Activated B cell treated with CpG ODN at 0.5 μM for 24 hours (primary cell): Measurements from ENCODE around the gene HDDC3. TPM values are rescaled to one million over a fixed set of nuclear protein-coding genes. Genes with fewer than 3 reads are reported as not detected.

Experiments used
- ATAC-seq: fragments of 200-7000 bp; cut with Tn5 transposase; one replicate; pipeline ENCODE4 v1.10.0; 2021; ENCODE audit warnings: low read depth, mild to moderate bottlenecking, moderate library complexity
- CTCF ChIA-PET: fragments of 350-600 bp; sonication (Branson Sonifier 250); formaldehyde crosslinking; loops from one replicate; lab custom pipeline; 2021; ENCODE audit warnings: antibody characterized with exemption; lab: Charles Lee
- POLR2A ChIA-PET: fragments of 350-600 bp; sonication (Branson Sonifier 250); formaldehyde crosslinking; loops from one replicate; lab custom pipeline; 2021; ENCODE audit warnings: antibody characterized with exemption; lab: Charles Lee
- DNase-seq: peaks from one replicate; pipeline ENCODE4 v3.0.0; 2022
- H3K27ac Mint-ChIP-seq: one replicate; pipeline ENCODE4 v1.8.0; 2020; ENCODE audit warnings: mixed read lengths
- H3K27me3 Mint-ChIP-seq: one replicate; pipeline ENCODE4 v1.8.0; 2021; ENCODE audit warnings: mixed read lengths
- H3K36me3 Mint-ChIP-seq: one replicate; pipeline ENCODE4 v1.8.0; 2021; ENCODE audit warnings: low read depth, mixed read lengths
- H3K4me1 Mint-ChIP-seq: one replicate; pipeline ENCODE4 v1.8.0; 2021; ENCODE audit warnings: mixed read lengths
- H3K4me3 Mint-ChIP-seq: one replicate; pipeline ENCODE4 v1.8.0; 2020; ENCODE audit warnings: mild to moderate bottlenecking, mixed read lengths
- H3K9me3 Mint-ChIP-seq: one replicate; pipeline ENCODE4 v1.8.0; 2020; ENCODE audit warnings: mixed read lengths
- intact Hi-C: fragments of 100-400 bp; cut with micrococcal nuclease; formaldehyde crosslinking; loops from one replicate; pipeline ENCODE4 v1.15.1; 2024
- total RNA-seq: library from RNA; stranded (reverse); gene quantifications from 2 replicates; pipeline ENCODE4 v1.2.3, GENCODE V29; 2022
- TF ChIP-seq, protein P1 (sequence below): fragments of 200-600 bp; IDR thresholded peaks from one replicate; pipeline ENCODE4 v1.8.0; 2022; ENCODE audit warnings: antibody characterized with exemption, mild to moderate bottlenecking

HDDC3 gene
- total RNA-seq, 1 donor from 2014 or later = 19.0 TPM

DNA sequence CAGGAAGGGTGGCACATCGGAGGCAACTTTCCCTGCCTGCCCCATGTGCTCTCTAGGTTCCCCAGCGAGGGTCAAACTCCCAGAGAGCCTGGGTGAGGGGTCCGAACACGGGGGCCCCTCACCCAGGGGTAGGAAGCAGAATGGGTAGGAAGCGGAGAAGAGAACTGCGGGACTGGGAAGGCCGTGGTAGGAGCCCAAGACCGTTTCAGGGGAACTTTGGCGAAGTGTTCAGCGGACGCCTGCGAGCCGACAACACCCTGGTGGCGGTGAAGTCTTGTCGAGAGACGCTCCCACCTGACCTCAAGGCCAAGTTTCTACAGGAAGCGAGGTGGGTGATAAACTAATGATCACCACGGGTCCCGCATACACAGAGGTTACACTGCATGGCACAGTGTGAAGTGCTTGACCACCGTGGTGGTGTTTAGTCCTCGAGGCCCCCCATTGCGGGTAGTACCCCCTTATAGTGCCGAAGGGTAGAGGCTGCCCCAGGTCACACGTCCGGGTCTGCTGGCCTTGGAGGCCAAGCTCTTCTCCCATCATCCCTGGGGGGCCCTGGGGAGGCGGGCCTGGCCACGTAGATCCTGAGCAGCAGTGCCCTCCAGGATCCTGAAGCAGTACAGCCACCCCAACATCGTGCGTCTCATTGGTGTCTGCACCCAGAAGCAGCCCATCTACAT, 39.7 kb downstream of the HDDC3 start:
- H3K9me3 Mint-ChIP-seq = no peaks in the 10 kb centered on the region
- peaks cover 23% of the 10 kb centered on the region for H3K4me1 Mint-ChIP-seq
- H3K27ac Mint-ChIP-seq = no peak overlapping the region
- H3K36me3 Mint-ChIP-seq = peaks cover 32% of the 10 kb centered on the region
- ChIA-PET CTCF (no interaction called here), POLR2A (no interaction called here)
- DNase-seq (no peak), ATAC-seq (no peak)
- TF ChIP-seq, protein P1, sequence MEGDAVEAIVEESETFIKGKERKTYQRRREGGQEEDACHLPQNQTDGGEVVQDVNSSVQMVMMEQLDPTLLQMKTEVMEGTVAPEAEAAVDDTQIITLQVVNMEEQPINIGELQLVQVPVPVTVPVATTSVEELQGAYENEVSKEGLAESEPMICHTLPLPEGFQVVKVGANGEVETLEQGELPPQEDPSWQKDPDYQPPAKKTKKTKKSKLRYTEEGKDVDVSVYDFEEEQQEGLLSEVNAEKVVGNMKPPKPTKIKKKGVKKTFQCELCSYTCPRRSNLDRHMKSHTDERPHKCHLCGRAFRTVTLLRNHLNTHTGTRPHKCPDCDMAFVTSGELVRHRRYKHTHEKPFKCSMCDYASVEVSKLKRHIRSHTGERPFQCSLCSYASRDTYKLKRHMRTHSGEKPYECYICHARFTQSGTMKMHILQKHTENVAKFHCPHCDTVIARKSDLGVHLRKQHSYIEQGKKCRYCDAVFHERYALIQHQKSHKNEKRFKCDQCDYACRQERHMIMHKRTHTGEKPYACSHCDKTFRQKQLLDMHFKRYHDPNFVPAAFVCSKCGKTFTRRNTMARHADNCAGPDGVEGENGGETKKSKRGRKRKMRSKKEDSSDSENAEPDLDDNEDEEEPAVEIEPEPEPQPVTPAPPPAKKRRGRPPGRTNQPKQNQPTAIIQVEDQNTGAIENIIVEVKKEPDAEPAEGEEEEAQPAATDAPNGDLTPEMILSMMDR = no peak
- H3K4me3 Mint-ChIP-seq = no peak overlapping the region
- no peaks in the 10 kb centered on the region for H3K27me3 Mint-ChIP-seq
- intact Hi-C loops = no loop called here

DNA sequence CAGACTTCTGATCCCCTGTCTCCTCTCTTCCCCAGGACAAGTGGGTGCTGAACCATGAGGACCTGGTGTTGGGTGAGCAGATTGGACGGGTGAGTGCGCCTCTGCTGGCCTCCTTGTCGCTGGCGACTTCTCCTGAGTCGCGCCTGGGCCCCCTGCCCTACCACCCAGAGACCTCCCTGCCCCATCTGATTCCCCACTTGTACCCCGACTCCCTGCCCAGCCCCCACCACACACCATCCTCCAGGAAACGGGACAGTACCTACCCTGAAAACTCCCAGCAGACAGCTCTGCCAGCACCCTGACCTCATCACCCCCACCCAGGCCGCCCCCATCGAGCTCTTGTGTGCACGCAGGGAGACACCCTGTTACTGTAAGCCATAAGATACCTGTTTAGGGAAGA, 40.3 kb downstream of the HDDC3 start:
- Mint-ChIP-seq H3K36me3 (peaks cover 35% of the 10 kb centered on the region), H3K27me3 (no peaks in the 10 kb centered on the region), H3K4me3 (no peak overlapping the region), H3K27ac (no peak overlapping the region), H3K4me1 (peaks cover 18% of the 10 kb centered on the region), H3K9me3 (no peaks in the 10 kb centered on the region)
- no peak for DNase-seq
- intact Hi-C loops = no loop called here
- no peak for ATAC-seq
- ChIA-PET CTCF (no interaction called here), POLR2A (no interaction called here)
- TF ChIP-seq, protein P1 = no peak

DNA sequence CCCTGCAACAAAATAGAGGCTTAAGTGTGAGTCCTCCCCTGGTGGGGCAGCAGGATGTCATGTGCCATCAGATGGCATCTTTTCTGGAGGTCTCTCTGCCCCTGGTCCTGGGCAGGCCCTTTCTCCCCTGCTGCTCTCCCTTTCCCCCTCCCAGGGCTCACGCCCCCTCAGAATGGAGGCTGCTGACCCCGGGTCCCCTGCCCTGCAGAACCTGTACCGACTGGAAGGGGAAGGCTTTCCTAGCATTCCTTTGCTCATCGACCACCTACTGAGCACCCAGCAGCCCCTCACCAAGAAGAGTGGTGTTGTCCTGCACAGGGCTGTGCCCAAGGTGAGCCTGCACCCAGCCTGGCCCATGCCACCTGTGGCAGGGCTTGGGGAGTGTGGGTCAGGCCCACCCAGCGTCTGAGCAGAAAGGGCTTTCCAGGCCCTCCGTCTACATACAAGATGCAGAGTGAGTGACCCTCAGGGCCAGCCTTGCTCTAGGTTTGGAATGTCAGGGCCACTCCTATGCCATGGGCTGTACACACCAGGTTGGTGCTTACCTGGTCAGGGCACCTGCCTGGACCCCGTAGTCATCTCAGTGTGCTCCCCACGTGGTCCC, 40.9 kb downstream of the HDDC3 start:
- TF ChIP-seq, protein P1 = no peak
- Mint-ChIP-seq H3K27ac (no peak overlapping the region), H3K9me3 (no peaks in the 10 kb centered on the region), H3K36me3 (peaks cover 35% of the 10 kb centered on the region), H3K4me3 (no peak overlapping the region), H3K4me1 (peaks cover 13% of the 10 kb centered on the region), H3K27me3 (no peaks in the 10 kb centered on the region)
- CTCF ChIA-PET = no interaction called here
- POLR2A ChIA-PET = no interaction called here
- no peak for DNase-seq
- ATAC-seq = no peak
- intact Hi-C loops = no loop called here

DNA sequence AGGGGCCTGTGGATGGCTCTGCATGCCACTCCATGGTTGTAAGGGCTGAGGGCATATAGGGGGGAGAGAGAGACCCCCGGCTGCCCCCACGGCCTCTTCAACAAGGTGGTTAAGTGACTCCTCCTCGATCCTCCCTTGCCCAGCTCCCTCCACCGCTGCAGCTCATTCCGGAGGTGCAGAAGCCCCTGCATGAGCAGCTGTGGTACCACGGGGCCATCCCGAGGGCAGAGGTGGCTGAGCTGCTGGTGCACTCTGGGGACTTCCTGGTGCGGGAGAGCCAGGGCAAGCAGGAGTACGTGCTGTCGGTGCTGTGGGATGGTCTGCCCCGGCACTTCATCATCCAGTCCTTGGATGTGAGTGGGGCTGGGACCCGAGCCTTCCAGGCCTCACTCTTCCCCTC, 41.5 kb downstream of the HDDC3 start:
- Mint-ChIP-seq H3K4me3 (no peak overlapping the region), H3K27me3 (no peaks in the 10 kb centered on the region), H3K4me1 (peaks cover 14% of the 10 kb centered on the region), H3K36me3 (peaks cover 35% of the 10 kb centered on the region), H3K9me3 (no peaks in the 10 kb centered on the region), H3K27ac (no peak overlapping the region)
- ATAC-seq (no peak), DNase-seq (no peak)
- intact Hi-C loops = no loop called here
- ChIA-PET POLR2A (no interaction called here), CTCF (no interaction called here)
- TF ChIP-seq, protein P1 = no peak

DNA sequence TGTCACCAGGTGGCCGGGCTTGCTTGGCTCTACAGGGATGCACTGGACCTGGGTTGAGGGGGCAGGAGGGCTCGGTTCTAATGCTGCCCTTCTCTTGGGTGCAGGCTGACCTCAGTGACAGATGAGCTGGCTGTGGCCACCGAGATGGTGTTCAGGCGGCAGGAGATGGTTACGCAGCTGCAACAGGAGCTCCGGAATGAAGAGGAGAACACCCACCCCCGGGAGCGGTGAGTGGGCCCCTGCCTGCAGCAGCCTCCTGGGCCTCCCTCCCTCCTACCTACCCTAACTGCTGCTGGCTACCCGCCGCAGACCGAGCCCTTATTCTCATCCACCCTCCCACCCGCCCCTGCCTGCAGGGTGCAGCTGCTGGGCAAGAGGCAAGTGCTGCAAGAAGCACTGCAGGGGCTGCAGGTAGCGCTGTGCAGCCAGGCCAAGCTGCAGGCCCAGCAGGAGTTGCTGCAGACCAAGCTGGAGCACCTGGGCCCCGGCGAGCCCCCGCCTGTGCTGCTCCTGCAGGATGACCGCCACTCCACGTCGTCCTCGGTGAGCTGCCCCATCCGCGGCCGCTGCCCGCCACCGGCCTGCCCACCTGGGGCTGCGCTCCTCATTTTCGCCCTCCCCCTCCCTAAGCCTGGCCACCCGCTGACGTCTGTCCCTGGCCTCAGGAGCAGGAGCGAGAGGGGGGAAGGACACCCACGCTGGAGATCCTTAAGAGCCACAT, 42.5 kb downstream of the HDDC3 start:
- DNase-seq (no peak), ATAC-seq (no peak)
- TF ChIP-seq, protein P1 = no peak
- no peak overlapping the region for H3K27ac Mint-ChIP-seq
- ChIA-PET CTCF (interaction anchor here (0.9 to 1.9 kb wide), 2 partner anchors 43 to 195 kb away, joined by 3 to 9 read pairs; partner anchors contain the start of gene HDDC3), POLR2A (interaction anchor here (0.6 kb wide), 1 partner anchor 241 kb away, joined by 5 read pairs; no protein-coding TSS in a partner anchor)
- H3K4me3 Mint-ChIP-seq = no peak overlapping the region
- no peaks in the 10 kb centered on the region for H3K27me3 Mint-ChIP-seq
- intact Hi-C loops = loop anchor here (5.0 kb wide), 2 partner anchors 38 to 393 kb away; no protein-coding TSS in a partner anchor
- H3K9me3 Mint-ChIP-seq = no peaks in the 10 kb centered on the region
- peaks cover 28% of the 10 kb centered on the region for H3K36me3 Mint-ChIP-seq
- peaks cover 21% of the 10 kb centered on the region for H3K4me1 Mint-ChIP-seq
